GM12874 (cell line): ENCODE data around the gene TCP10L.

Source experiments
- TF ChIP-seq, protein P1 (sequence below): IDR thresholded peaks from 2 replicates; pipeline ENCODE4 v1.5.1; 2011; ENCODE audit warnings: low read depth, mild to moderate bottlenecking, control low read depth, low read length, moderate library complexity; ENCODE audit not compliant: insufficient read depth

The TCP10L gene

DNA sequence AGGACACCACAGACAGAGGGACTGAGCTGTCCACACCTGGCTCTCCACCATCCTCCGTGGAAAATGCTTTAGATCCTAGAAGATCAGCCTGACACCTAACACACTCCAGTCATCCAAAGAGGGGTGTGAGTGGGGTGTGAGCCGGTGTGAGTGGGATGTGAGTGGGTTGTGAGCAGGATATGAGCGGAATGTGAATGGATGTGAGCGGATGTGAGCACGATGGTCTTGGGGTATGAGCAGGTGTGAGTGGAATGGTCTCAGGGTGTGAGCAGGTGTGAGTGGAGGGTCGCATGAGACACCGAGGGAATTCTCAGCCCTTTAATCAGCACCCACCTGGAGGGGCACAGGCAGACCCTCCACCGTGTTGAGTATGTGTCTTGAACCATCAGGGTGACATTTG, 851 bp downstream of the TCP10L start:
- TF ChIP-seq, protein P1, sequence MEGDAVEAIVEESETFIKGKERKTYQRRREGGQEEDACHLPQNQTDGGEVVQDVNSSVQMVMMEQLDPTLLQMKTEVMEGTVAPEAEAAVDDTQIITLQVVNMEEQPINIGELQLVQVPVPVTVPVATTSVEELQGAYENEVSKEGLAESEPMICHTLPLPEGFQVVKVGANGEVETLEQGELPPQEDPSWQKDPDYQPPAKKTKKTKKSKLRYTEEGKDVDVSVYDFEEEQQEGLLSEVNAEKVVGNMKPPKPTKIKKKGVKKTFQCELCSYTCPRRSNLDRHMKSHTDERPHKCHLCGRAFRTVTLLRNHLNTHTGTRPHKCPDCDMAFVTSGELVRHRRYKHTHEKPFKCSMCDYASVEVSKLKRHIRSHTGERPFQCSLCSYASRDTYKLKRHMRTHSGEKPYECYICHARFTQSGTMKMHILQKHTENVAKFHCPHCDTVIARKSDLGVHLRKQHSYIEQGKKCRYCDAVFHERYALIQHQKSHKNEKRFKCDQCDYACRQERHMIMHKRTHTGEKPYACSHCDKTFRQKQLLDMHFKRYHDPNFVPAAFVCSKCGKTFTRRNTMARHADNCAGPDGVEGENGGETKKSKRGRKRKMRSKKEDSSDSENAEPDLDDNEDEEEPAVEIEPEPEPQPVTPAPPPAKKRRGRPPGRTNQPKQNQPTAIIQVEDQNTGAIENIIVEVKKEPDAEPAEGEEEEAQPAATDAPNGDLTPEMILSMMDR, result no peak

DNA sequence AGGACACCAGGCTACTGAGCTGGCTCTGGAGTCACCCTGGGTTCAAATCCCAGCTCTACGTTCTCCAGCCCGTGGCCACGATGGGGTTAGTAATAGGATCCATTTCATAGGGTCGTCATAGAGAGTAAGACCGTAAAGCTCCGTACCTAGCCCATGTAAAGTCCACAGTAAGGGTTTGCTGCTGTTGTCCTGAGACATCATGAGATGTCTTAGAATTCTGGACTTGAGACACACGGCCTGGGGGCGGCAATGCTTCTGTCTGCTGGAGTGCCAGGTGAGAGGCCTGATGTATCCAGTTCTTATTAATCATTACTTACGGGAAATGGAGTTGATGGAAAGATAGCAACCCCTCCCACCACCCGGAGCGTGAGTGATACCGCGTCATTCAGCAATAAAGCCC, 3.6 kb downstream of the TCP10L start:
- TF ChIP-seq, protein P1, result no peak

DNA sequence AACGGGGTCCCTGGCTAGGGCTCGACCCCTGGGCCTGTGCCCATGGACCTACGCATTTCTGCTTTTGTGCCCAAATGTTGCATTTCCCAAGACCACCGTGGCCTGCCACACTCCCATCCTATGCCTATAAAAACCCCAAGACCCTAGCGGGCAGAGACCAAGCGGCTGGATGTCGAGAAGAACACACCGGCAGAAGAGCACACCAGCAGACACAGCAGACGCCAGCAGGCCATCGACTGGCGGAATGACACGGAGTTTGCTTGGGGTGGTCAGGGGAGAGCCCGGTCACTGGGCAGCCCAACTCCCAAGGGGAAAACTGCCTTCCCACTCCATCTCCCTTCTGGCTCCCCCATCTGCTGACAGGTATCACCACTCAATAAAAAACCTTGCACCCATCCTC, 4.4 kb downstream of the TCP10L start:
- TF ChIP-seq, protein P1, result no peak

GRCh38 chr21:32578107-32578691, 7.1 kb downstream of the TCP10L start:
- TF ChIP-seq, protein P1, result peak; percentile 44

GRCh38 chr21:32576011-32576410, 9.3 kb downstream of the TCP10L start:
- TF ChIP-seq, protein P1, result no peak

DNA sequence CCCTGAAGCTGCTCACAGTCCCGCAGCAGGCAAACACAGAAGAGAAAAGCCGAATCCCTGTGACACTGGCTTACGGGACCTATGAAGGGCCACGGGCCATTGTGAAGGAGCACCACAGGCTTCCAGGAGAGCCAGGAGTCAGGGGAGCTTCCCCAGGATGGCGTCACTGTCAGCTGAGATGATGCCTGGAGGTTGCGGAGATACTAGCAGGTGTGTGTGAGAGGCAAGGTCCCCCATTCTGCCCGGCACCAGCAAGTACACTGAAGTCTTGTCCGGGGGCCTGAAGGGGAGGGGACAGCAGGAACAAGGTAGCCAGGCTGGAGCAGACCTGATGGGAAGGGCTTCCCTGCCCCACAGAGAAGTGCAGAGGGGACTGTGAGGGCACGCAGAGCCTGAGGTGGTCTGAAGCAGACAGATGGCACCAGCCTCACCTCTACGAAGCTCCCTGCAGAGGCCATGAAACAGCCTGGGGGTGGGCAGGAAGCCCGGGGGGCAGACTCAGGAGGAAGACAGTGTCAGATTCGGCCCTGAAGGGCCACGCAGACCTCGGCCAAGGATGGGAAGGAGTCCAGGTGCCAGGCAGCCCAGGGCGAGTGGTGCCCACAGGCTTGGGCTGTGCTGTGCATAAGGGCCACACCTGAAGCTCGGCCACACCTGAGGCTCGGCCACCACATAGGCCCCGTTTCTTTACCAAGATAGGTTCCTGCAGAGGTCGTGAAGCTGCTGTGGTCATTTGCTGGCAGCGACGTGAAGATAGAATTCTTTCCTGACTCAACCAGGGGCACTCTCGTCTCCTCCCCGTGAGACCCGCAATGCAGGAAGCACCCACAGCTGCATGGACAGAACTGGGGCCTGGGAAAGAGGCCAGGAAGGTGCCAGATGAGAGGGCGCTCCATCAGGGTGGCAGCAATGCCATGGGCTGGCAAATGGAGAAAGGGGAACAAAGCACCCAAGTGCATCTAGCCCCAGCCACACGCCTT, 10.1 kb downstream of the TCP10L start:
- TF ChIP-seq, protein P1, result no peak

GRCh38 chr21:32572574-32573420, 12.5 kb downstream of the TCP10L start:
- TF ChIP-seq, protein P1, result no peak
